Medulla oblongata (tissue), 1 donor: ENCODE results near the gene BRCA1.
"Not testable (repeated sequence)": the region's sequence is repeated elsewhere in the genome, so short reads cannot be mapped to it uniquely, and the experiment has no call there.

Source experiments
- DNase-seq: peaks from one replicate; pipeline ENCODE4 v3.0.0-alpha.2; 2015; ENCODE audit errors: extremely low spot score

The BRCA1 gene

GRCh38 chr17:43125133-43125966, at the start of gene BRCA1:
BRCA1 (minus strand) TSS chr17:43125364; CDS start chr17:43124096, 1,268 bp downstream.
- peak; percentile 98 for DNase-seq

- DNase-seq, result peak; percentile 80
These were observed 46.7 kb upstream of the BRCA1 start for GRCh38 chr17:43171586-43172487.

GRCh38 chr17:43170766-43171585, 45.8 kb upstream of the BRCA1 start, which contains the start of gene NBR1:
NBR1 (plus strand) TSS chr17:43171214; CDS start chr17:43175800, 4,586 bp downstream.
- peak; percentile 100 for DNase-seq

GRCh38 chr17:43170140-43170765, 45.1 kb upstream of the BRCA1 start:
- DNase-seq, result peak; percentile 98

GRCh38 chr17:43169561-43170139, 44.5 kb upstream of the BRCA1 start:
- DNase-seq, result peak; percentile 4

GRCh38 chr17:43165971-43166370, 40.8 kb upstream of the BRCA1 start:
- DNase-seq, result not testable (repeated sequence)

GRCh38 chr17:43159957-43160356, 34.8 kb upstream of the BRCA1 start:
- not testable (repeated sequence) for DNase-seq

GRCh38 chr17:43159232-43159631, 34.1 kb upstream of the BRCA1 start:
- not testable (repeated sequence) for DNase-seq

- no peak for DNase-seq
These were observed 30.5 kb upstream of the BRCA1 start for GRCh38 chr17:43155666-43156065.

GRCh38 chr17:43153197-43153835, 28.2 kb upstream of the BRCA1 start:
- not testable (repeated sequence) for DNase-seq

- DNase-seq, result no peak
These were observed 26.8 kb upstream of the BRCA1 start for GRCh38 chr17:43151880-43152456.

GRCh38 chr17:43146649-43147048, 21.5 kb upstream of the BRCA1 start:
- no peak for DNase-seq

- DNase-seq, result no peak
These were observed 18.0 kb upstream of the BRCA1 start for GRCh38 chr17:43143201-43143600.

GRCh38 chr17:43142153-43142552, 17.0 kb upstream of the BRCA1 start:
- DNase-seq, result no peak

- DNase-seq, result no peak
These were observed 15.5 kb upstream of the BRCA1 start for GRCh38 chr17:43140396-43141332.

GRCh38 chr17:43138531-43138930, 13.4 kb upstream of the BRCA1 start:
- DNase-seq, result not testable (repeated sequence)

GRCh38 chr17:43136574-43136973, 11.4 kb upstream of the BRCA1 start:
- DNase-seq, result not testable (repeated sequence)

GRCh38 chr17:43135454-43135819, 10.3 kb upstream of the BRCA1 start:
- no peak for DNase-seq
